ENCODE measurements around the gene STRBP.
"Not testable (repeated sequence)": the region's sequence is repeated elsewhere in the genome, so short reads cannot be mapped to it uniquely, and the experiment has no call there.

The STRBP gene

GRCh38 chr9:123257276-123257675, 11.1 kb downstream of the STRBP start:
- in situ Hi-C loops (cut with MboI; ENCODE audit: low pct_unique_long_range_greater_than_20kb, low sequenced_read_pairs) = no loop called here
- DNase-seq = no peak

- no peak for DNase-seq
- in situ Hi-C loops (cut with MboI; ENCODE audit: low pct_unique_long_range_greater_than_20kb, low sequenced_read_pairs) = no loop called here
Measured at GRCh38 chr9:123255718-123256117, 12.7 kb downstream of the STRBP start.

GRCh38 chr9:123253204-123253603, 15.2 kb downstream of the STRBP start:
- in situ Hi-C loops (cut with MboI; ENCODE audit: low pct_unique_long_range_greater_than_20kb, low sequenced_read_pairs) = no loop called here
- no peak for DNase-seq

- in situ Hi-C loops (cut with MboI; ENCODE audit: low pct_unique_long_range_greater_than_20kb, low sequenced_read_pairs) = no loop called here
- DNase-seq = no peak
Measured at GRCh38 chr9:123251741-123252140, 16.6 kb downstream of the STRBP start.

- no peak for DNase-seq
- in situ Hi-C loops (cut with MboI; ENCODE audit: low pct_unique_long_range_greater_than_20kb, low sequenced_read_pairs) = no loop called here
Measured at GRCh38 chr9:123251324-123251723, 17.1 kb downstream of the STRBP start.

GRCh38 chr9:123250504-123250903, 17.9 kb downstream of the STRBP start:
- no peak for DNase-seq
- in situ Hi-C loops (cut with MboI; ENCODE audit: low pct_unique_long_range_greater_than_20kb, low sequenced_read_pairs) = no loop called here

- in situ Hi-C loops (cut with MboI; ENCODE audit: low pct_unique_long_range_greater_than_20kb, low sequenced_read_pairs); DNase-seq: not testable (repeated sequence)
Measured at GRCh38 chr9:123249162-123249561, 19.2 kb downstream of the STRBP start.

GRCh38 chr9:123248630-123249029, 19.8 kb downstream of the STRBP start:
- DNase-seq = no peak
- in situ Hi-C loops (cut with MboI; ENCODE audit: low pct_unique_long_range_greater_than_20kb, low sequenced_read_pairs) = no loop called here

- in situ Hi-C loops (cut with MboI; ENCODE audit: low pct_unique_long_range_greater_than_20kb, low sequenced_read_pairs) = no loop called here
- DNase-seq = peak; percentile 35
Measured at GRCh38 chr9:123246534-123246933, 21.9 kb downstream of the STRBP start.

- no peak for DNase-seq
- in situ Hi-C loops (cut with MboI; ENCODE audit: low pct_unique_long_range_greater_than_20kb, low sequenced_read_pairs) = no loop called here
Measured at GRCh38 chr9:123239726-123240125, 28.7 kb downstream of the STRBP start.

- DNase-seq = no peak
- in situ Hi-C loops (cut with MboI; ENCODE audit: low pct_unique_long_range_greater_than_20kb, low sequenced_read_pairs) = no loop called here
Measured at GRCh38 chr9:123238365-123238764, 30.0 kb downstream of the STRBP start.

- no peak for DNase-seq
- in situ Hi-C loops (cut with MboI; ENCODE audit: low pct_unique_long_range_greater_than_20kb, low sequenced_read_pairs) = no loop called here
Measured at GRCh38 chr9:123237220-123237619, 31.2 kb downstream of the STRBP start.

GRCh38 chr9:123235448-123235847, 32.9 kb downstream of the STRBP start:
- in situ Hi-C loops (cut with MboI; ENCODE audit: low pct_unique_long_range_greater_than_20kb, low sequenced_read_pairs) = no loop called here
- no peak for DNase-seq

- DNase-seq = no peak
- in situ Hi-C loops (cut with MboI; ENCODE audit: low pct_unique_long_range_greater_than_20kb, low sequenced_read_pairs) = no loop called here
Measured at GRCh38 chr9:123234853-123235252, 33.5 kb downstream of the STRBP start.

GRCh38 chr9:123232332-123232731, 36.1 kb downstream of the STRBP start:
- DNase-seq = no peak
- in situ Hi-C loops (cut with MboI; ENCODE audit: low pct_unique_long_range_greater_than_20kb, low sequenced_read_pairs) = no loop called here

GRCh38 chr9:123231421-123231820, 37.0 kb downstream of the STRBP start:
- in situ Hi-C loops (cut with MboI; ENCODE audit: low pct_unique_long_range_greater_than_20kb, low sequenced_read_pairs) = no loop called here
- DNase-seq = no peak

GRCh38 chr9:123228967-123229366, 39.4 kb downstream of the STRBP start:
- in situ Hi-C loops (cut with MboI; ENCODE audit: low pct_unique_long_range_greater_than_20kb, low sequenced_read_pairs) = no loop called here
- no peak for DNase-seq

- in situ Hi-C loops (cut with MboI; ENCODE audit: low pct_unique_long_range_greater_than_20kb, low sequenced_read_pairs) = no loop called here
- DNase-seq = no peak
Measured at GRCh38 chr9:123225995-123226394, 42.4 kb downstream of the STRBP start.

- peak; percentile 49 for DNase-seq
- in situ Hi-C loops (cut with MboI; ENCODE audit: low pct_unique_long_range_greater_than_20kb, low sequenced_read_pairs) = no loop called here
Measured at GRCh38 chr9:123225374-123225813, 43.0 kb downstream of the STRBP start.

GRCh38 chr9:123220127-123220526, 48.3 kb downstream of the STRBP start:
- in situ Hi-C loops (cut with MboI; ENCODE audit: low pct_unique_long_range_greater_than_20kb, low sequenced_read_pairs) = no loop called here
- no peak for DNase-seq

GRCh38 chr9:123218831-123219230, 49.6 kb downstream of the STRBP start:
- peak; percentile 16 for DNase-seq
- in situ Hi-C loops (cut with MboI; ENCODE audit: low pct_unique_long_range_greater_than_20kb, low sequenced_read_pairs) = no loop called here

- in situ Hi-C loops (cut with MboI; ENCODE audit: low pct_unique_long_range_greater_than_20kb, low sequenced_read_pairs) = no loop called here
- DNase-seq = no peak
Measured at GRCh38 chr9:123217128-123217654, 51.2 kb downstream of the STRBP start.

Data from KBM-7 (cell line).